Fibroblast of lung (primary cell): Measurements from ENCODE around the gene AZI2. TPM values are rescaled to one million over a fixed set of nuclear protein-coding genes. Genes with fewer than 3 reads are reported as not detected.

Source experiments
- DNase-seq, 2 donors: peaks; one replicate each; pipeline versions ENCODE4 v3.0.0 to v3.0.0-alpha.2; 2010; ENCODE audit warnings: low read depth in 2 of 2
- H2AFZ ChIP-seq: 2 replicates; pipeline ENCODE4 v1.5.1; 2012; ENCODE audit warnings: low read length, control low read depth, inconsistent platforms
- H3K27ac ChIP-seq: 2 replicates; pipeline ENCODE4 v1.5.1; 2011; ENCODE audit warnings: low read length, control low read depth; ENCODE audit not compliant: insufficient read depth
- H3K27me3 ChIP-seq: 2 replicates; pipeline ENCODE4 v1.5.1; 2011; ENCODE audit warnings: mild to moderate bottlenecking, low read length; ENCODE audit not compliant: control insufficient read depth, insufficient read depth
- H3K36me3 ChIP-seq: 2 replicates; pipeline ENCODE4 v1.5.1; 2011; ENCODE audit warnings: low read length; ENCODE audit not compliant: control insufficient read depth, insufficient read depth
- H3K4me1 ChIP-seq: 2 replicates; pipeline ENCODE4 v1.5.1; 2011; ENCODE audit warnings: low read length; ENCODE audit not compliant: control insufficient read depth, insufficient read depth; ENCODE audit errors: extremely low read depth
- H3K4me2 ChIP-seq: 2 replicates; pipeline ENCODE4 v1.5.1; 2011; ENCODE audit warnings: low read length, control low read depth; ENCODE audit not compliant: insufficient read depth; ENCODE audit errors: extremely low read depth
- H3K4me3 ChIP-seq, 4 experiments: fragments of 200-600 bp in 1 of 4; sonication (generic) in 1 of 4; replicated peaks in 1 of 4; 2 replicates each; pipeline ENCODE4 v1.5.1; 2011 to 2016; ENCODE audit warnings: low read length in 4 of 4, low read depth in 3 of 4, mild to moderate bottlenecking in 3 of 4, control low read depth in 2 of 4, inconsistent platforms in 1 of 4, mixed read lengths in 1 of 4; ENCODE audit not compliant: insufficient read depth in 1 of 4; ENCODE audit errors: control extremely low read depth in 1 of 4
- H3K79me2 ChIP-seq: 2 replicates; pipeline ENCODE4 v1.5.1; 2012; ENCODE audit warnings: mild to moderate bottlenecking, low read length, inconsistent platforms; ENCODE audit not compliant: control insufficient read depth, insufficient read depth
- H3K9ac ChIP-seq: 2 replicates; pipeline ENCODE4 v1.5.1; 2011; ENCODE audit warnings: mild to moderate bottlenecking, low read length, control low read depth; ENCODE audit not compliant: insufficient read depth
- H3K9me3 ChIP-seq: 2 replicates; pipeline ENCODE4 v1.5.1; 2012; ENCODE audit warnings: low read depth, low read length; ENCODE audit not compliant: control insufficient read depth, insufficient read depth
- H4K20me1 ChIP-seq: 2 replicates; pipeline ENCODE4 v1.5.1; 2011; ENCODE audit warnings: low read length; ENCODE audit not compliant: control insufficient read depth, insufficient read depth; ENCODE audit errors: extremely low read depth
- CTCF ChIP-seq, 2 donors: IDR thresholded peaks in 1 of 2; conservative IDR thresholded peaks in 1 of 2; 1 replicate in 1 of 2; 2 replicates in 1 of 2; pipeline ENCODE4 v1.5.1; 2011 to 2012; ENCODE audit warnings: low read length in 2 of 2, control low read depth in 1 of 2, inconsistent platforms in 1 of 2, low read depth in 1 of 2, mild to moderate bottlenecking in 1 of 2
- EZH2 ChIP-seq: IDR thresholded peaks from 2 replicates; pipeline ENCODE4 v1.5.1; 2012; ENCODE audit warnings: low read length, control low read depth, mild to moderate bottlenecking; ENCODE audit errors: missing control alignments
- polyA plus RNA-seq, 2 donors: library from polyadenylated mRNA; depleted of rRNA in 1 of 2; stranded (reverse) in 1 of 2; unstranded in 1 of 2; fragments of >200 nt; gene quantifications; 2 replicates each; pipeline ENCODE4 v1.2.1, GENCODE V29; 2011 to 2012; ENCODE audit warnings: missing spikeins in 1 of 2
- total RNA-seq: library from RNA; depleted of rRNA; stranded (reverse); fragments of >200 nt; gene quantifications from 2 replicates; pipeline ENCODE4 v1.2.1, GENCODE V29; 2014

The AZI2 gene
- total and polyA plus RNA-seq, 2 donors (not counting 1 experiment from before 2014, with no cell fraction given) = 183 to 202 TPM

GRCh38 chr3:28328188-28329151, 20.2 kb downstream of the AZI2 start:
- H2AFZ ChIP-seq = no peak overlapping the region
- H3K79me2 ChIP-seq = no peaks in the 10 kb centered on the region

GRCh38 chr3:28326458-28326926, 22.1 kb downstream of the AZI2 start:
- no peak overlapping the region for H3K4me3 ChIP-seq
- no peaks in the 10 kb centered on the region for H3K4me1 ChIP-seq
- no peak overlapping the region for H2AFZ ChIP-seq
- H4K20me1 ChIP-seq = no peaks in the 10 kb centered on the region
- H3K27ac ChIP-seq = no peak overlapping the region
- H3K79me2 ChIP-seq = no peaks in the 10 kb centered on the region
- H3K4me2 ChIP-seq = no peak overlapping the region
- TF ChIP-seq EZH2 (no peak), CTCF (conservative IDR thresholded peaks at IDR 0.05 in 1 of 2, IDR thresholded peaks at IDR 0.05 in 1 of 2; ENCODE audit: low read depth in 1 of 2, low read length in 2 of 2) (no peak)
- H3K27me3 ChIP-seq = no peaks in the 10 kb centered on the region
- H3K9ac ChIP-seq = no peak overlapping the region
- peak in 1 of 2 donors; percentile 62 for DNase-seq
- H3K36me3 ChIP-seq = peaks cover 5% of the 10 kb centered on the region
- no peaks in the 10 kb centered on the region for H3K9me3 ChIP-seq

More at GRCh38 chr3:28328188-28329151, 20.2 kb downstream of the AZI2 start:
- Histone ChIP-seq H3K36me3 (peaks cover 5% of the 10 kb centered on the region), H3K9me3 (no peaks in the 10 kb centered on the region), H3K4me3 (no peak overlapping the region), H3K9ac (no peak overlapping the region), H3K27ac (no peak overlapping the region), H3K4me2 (no peak overlapping the region), H3K27me3 (no peaks in the 10 kb centered on the region), H4K20me1 (no peaks in the 10 kb centered on the region), H3K4me1 (no peaks in the 10 kb centered on the region)
- TF ChIP-seq EZH2 (no peak), CTCF (conservative IDR thresholded peaks at IDR 0.05 in 1 of 2, IDR thresholded peaks at IDR 0.05 in 1 of 2; ENCODE audit: low read depth in 1 of 2, low read length in 2 of 2) (peak in 1 of 2 donors; percentile 43)
- DNase-seq = peak; percentile 7 to 54

GRCh38 chr3:28322464-28322863, 26.2 kb downstream of the AZI2 start:
- no peaks in the 10 kb centered on the region for H4K20me1 ChIP-seq
- DNase-seq = peak; percentile 54 to 84
- TF ChIP-seq EZH2 = no peak
- no peaks in the 10 kb centered on the region for H3K4me1 ChIP-seq
- H3K4me3 ChIP-seq = no peak overlapping the region
- peaks cover 4% of the 10 kb centered on the region for H3K36me3 ChIP-seq
- H3K79me2 ChIP-seq = no peaks in the 10 kb centered on the region
- no peak overlapping the region for H3K9ac ChIP-seq
- no peaks in the 10 kb centered on the region for H3K9me3 ChIP-seq
- H3K4me2 ChIP-seq = no peak overlapping the region
- no peak overlapping the region for H3K27ac ChIP-seq
- no peak overlapping the region for H2AFZ ChIP-seq
- H3K27me3 ChIP-seq = no peaks in the 10 kb centered on the region
